HL-60 (cell line): ENCODE measurements around the gene CCNY.

Experiments
- DNase-seq, 2 experiments: peaks; one replicate each; pipeline ENCODE4 v3.0.0-alpha.2; 2010 to 2020; ENCODE audit warnings: low read depth in 1 of 2, low spot score in 1 of 2
- H3K27ac ChIP-seq: fragments of 250-450 bp; sonication (Bioruptor Pico); replicated peaks from 2 replicates; pipeline ENCODE4 v1.5.1; 2020; ENCODE audit warnings: mild to moderate bottlenecking, moderate library complexity
- H3K27me3 ChIP-seq: fragments of 250-450 bp; sonication (Bioruptor Pico); 2 replicates; pipeline ENCODE4 v1.5.1; 2021; ENCODE audit warnings: mild to moderate bottlenecking, moderate library complexity; ENCODE audit not compliant: insufficient read depth, poor library complexity, severe bottlenecking
- H3K4me3 ChIP-seq: replicated peaks from 2 replicates; pipeline ENCODE4 v1.5.1; 2011; ENCODE audit warnings: mild to moderate bottlenecking, control low read depth, low read length; ENCODE audit not compliant: insufficient read depth
- CTCF ChIP-seq: IDR thresholded peaks from one replicate; pipeline ENCODE4 v1.5.1; 2011; ENCODE audit warnings: low read length, control low read depth, inconsistent platforms; ENCODE audit not compliant: insufficient read depth
- GABPA ChIP-seq: IDR thresholded peaks from 2 replicates; pipeline ENCODE4 v1.6.1; 2012; ENCODE audit warnings: low read depth
- POLR2AphosphoS5 ChIP-seq: IDR thresholded peaks from 2 replicates; pipeline ENCODE4 v1.6.1; 2012; ENCODE audit warnings: low read depth
- REST ChIP-seq: IDR thresholded peaks from 2 replicates; pipeline ENCODE4 v1.6.1; 2012; ENCODE audit warnings: low read depth; ENCODE audit not compliant: insufficient replicate concordance
- SPI1 ChIP-seq: IDR thresholded peaks from 2 replicates; pipeline ENCODE4 v1.6.1; 2012; ENCODE audit warnings: low read depth, mild to moderate bottlenecking, borderline replicate concordance

CCNY gene

DNA sequence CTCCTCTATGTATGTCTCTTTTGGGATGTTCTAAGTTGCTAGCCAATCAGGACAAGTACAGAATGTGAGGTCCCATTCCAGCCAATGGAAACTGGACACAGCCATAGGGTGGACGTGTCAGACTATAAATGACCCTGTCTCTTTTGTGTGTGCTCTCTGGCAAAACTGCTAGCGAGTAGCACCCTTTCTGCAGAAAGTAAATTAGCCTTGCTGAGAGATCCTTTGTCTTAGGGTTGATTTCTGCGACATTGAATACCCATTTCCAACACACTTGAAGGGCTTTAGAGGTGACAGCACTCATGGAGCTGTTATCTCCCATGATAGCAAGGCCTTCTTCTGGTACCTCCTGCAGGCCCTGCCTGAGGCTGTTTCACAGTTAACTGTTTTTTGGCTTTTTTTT, 107.5 kb downstream of the CCNY start:
- no peak for DNase-seq
- no peak overlapping the region for H3K4me3 ChIP-seq
- no peak for TF ChIP-seq SPI1
- TF ChIP-seq POLR2AphosphoS5: no peak
- TF ChIP-seq CTCF: no peak

GRCh38 chr10:35445150-35445884, 109.0 kb downstream of the CCNY start:
- TF ChIP-seq POLR2AphosphoS5: no peak
- TF ChIP-seq GABPA: no peak
- TF ChIP-seq REST: no peak
- TF ChIP-seq SPI1: no peak
- no peak for TF ChIP-seq CTCF
- Histone ChIP-seq H3K27ac (no peak overlapping the region), H3K27me3 (no peaks in the 10 kb centered on the region), H3K4me3 (no peak overlapping the region)
- no peak for DNase-seq

More for the DNA sequence above, 107.5 kb downstream of the CCNY start:
- H3K27me3 ChIP-seq: no peaks in the 10 kb centered on the region
- no peak overlapping the region for H3K27ac ChIP-seq

- no peaks in the 10 kb centered on the region for H3K27me3 ChIP-seq
These were observed 110.1 kb downstream of the CCNY start for GRCh38 chr10:35446439-35446838.

More at GRCh38 chr10:35446439-35446838, 110.1 kb downstream of the CCNY start:
- Histone ChIP-seq H3K4me3 (no peak overlapping the region), H3K27ac (no peak overlapping the region)
- TF ChIP-seq CTCF: no peak
- no peak for TF ChIP-seq REST
- TF ChIP-seq POLR2AphosphoS5: no peak
- no peak for TF ChIP-seq SPI1
- no peak for TF ChIP-seq GABPA
- no peak for DNase-seq
